Kidney tubule cell (primary cell): ENCODE results near the gene ARHGEF33.

ENCODE experiments used
- DNase-seq: peaks from one replicate; pipeline ENCODE4 v3.0.0-alpha.2; 2018; ENCODE audit warnings: low spot score

Gene ARHGEF33

GRCh38 chr2:38889575-38889974 is at the start of gene ARHGEF33:
ARHGEF33 (plus strand) TSS chr2:38889875; CDS start chr2:38919448, 29,573 bp downstream.
- DNase-seq: no peak

- no peak for DNase-seq
Measured at GRCh38 chr2:38850045-38850444, 39.6 kb upstream of the ARHGEF33 start.

- peak; percentile 17 for DNase-seq
Measured at GRCh38 chr2:38856165-38856564, 33.5 kb upstream of the ARHGEF33 start.

GRCh38 chr2:38862476-38862875 is 27.2 kb upstream of the ARHGEF33 start:
- DNase-seq: peak; percentile 46

GRCh38 chr2:38863061-38863695 is 26.5 kb upstream of the ARHGEF33 start:
- peak; percentile 43 for DNase-seq

- DNase-seq: peak; percentile 60
Measured at GRCh38 chr2:38866773-38867443, 22.8 kb upstream of the ARHGEF33 start.

GRCh38 chr2:38871432-38871831 is 18.2 kb upstream of the ARHGEF33 start:
- DNase-seq: no peak

GRCh38 chr2:38873763-38874162 is 15.9 kb upstream of the ARHGEF33 start:
- no peak for DNase-seq

- peak; percentile 3 for DNase-seq
Measured at GRCh38 chr2:38875227-38875575, 14.5 kb upstream of the ARHGEF33 start.

- DNase-seq: peak; percentile 86
Measured at GRCh38 chr2:38875576-38876367, 13.9 kb upstream of the ARHGEF33 start, which contains the start of the genes DHX57 and MORN2. DHX57 (minus strand) TSS chr2:38875934; CDS start chr2:38868405, 7,529 bp downstream. MORN2 (plus strand) TSS chr2:38875976.

GRCh38 chr2:38876407-38876806 is 13.3 kb upstream of the ARHGEF33 start:
- peak; percentile 2 for DNase-seq

- no peak for DNase-seq
Measured at GRCh38 chr2:38886063-38886462, 3.6 kb upstream of the ARHGEF33 start.

GRCh38 chr2:38887347-38887746 is 2.3 kb upstream of the ARHGEF33 start:
- no peak for DNase-seq

- DNase-seq: no peak
Measured at GRCh38 chr2:38887902-38888554, 1.6 kb upstream of the ARHGEF33 start.

- no peak for DNase-seq
Measured at GRCh38 chr2:38889045-38889444, 630 bp upstream of the ARHGEF33 start.

- DNase-seq: peak; percentile 10
Measured at GRCh38 chr2:38892819-38893218, 3.1 kb downstream of the ARHGEF33 start.

- DNase-seq: no peak
Measured at GRCh38 chr2:38898256-38898655, 8.6 kb downstream of the ARHGEF33 start.

GRCh38 chr2:38900726-38901125 is 11.1 kb downstream of the ARHGEF33 start:
- no peak for DNase-seq

GRCh38 chr2:38905251-38905650 is 15.6 kb downstream of the ARHGEF33 start:
- no peak for DNase-seq

GRCh38 chr2:38907242-38907641 is 17.6 kb downstream of the ARHGEF33 start:
- DNase-seq: no peak

GRCh38 chr2:38907743-38908562 is 18.3 kb downstream of the ARHGEF33 start:
- DNase-seq: peak; percentile 23
